Breast epithelium (tissue), 3 donors: Measurements from ENCODE around the gene SYT15.

Source experiments
- CTCF ChIP-seq, 3 donors: fragments of 450-650 bp; IDR thresholded peaks; one replicate each; pipeline ENCODE4 v1.5.1; 2016 to 2017; ENCODE audit warnings: antibody characterized with exemption in 3 of 3, mild to moderate bottlenecking in 3 of 3, moderate library complexity in 3 of 3
- POLR2AphosphoS5 ChIP-seq, 3 donors: sonication (generic); formaldehyde crosslinking; IDR thresholded peaks; one replicate each; pipeline ENCODE4 v1.6.1; 2017; ENCODE audit warnings: antibody characterized with exemption in 3 of 3

- TF ChIP-seq CTCF (IDR thresholded peaks at IDR 0.05): no peak
- TF ChIP-seq POLR2AphosphoS5 (IDR thresholded peaks at IDR 0.05): no peak
Observed at GRCh38 chr10:46550076-46550790, 28.7 kb upstream of the SYT15 start.
